ENCODE measurements around the gene LAMB4. TPM values are rescaled to one million over a fixed set of nuclear protein-coding genes. Genes with fewer than 3 reads are reported as not detected.

The LAMB4 gene
- total and polyA plus RNA-seq, 2 of the 4 experiments (the other 2 are of a cell fraction), result 0.12 to 0.18 TPM

DNA sequence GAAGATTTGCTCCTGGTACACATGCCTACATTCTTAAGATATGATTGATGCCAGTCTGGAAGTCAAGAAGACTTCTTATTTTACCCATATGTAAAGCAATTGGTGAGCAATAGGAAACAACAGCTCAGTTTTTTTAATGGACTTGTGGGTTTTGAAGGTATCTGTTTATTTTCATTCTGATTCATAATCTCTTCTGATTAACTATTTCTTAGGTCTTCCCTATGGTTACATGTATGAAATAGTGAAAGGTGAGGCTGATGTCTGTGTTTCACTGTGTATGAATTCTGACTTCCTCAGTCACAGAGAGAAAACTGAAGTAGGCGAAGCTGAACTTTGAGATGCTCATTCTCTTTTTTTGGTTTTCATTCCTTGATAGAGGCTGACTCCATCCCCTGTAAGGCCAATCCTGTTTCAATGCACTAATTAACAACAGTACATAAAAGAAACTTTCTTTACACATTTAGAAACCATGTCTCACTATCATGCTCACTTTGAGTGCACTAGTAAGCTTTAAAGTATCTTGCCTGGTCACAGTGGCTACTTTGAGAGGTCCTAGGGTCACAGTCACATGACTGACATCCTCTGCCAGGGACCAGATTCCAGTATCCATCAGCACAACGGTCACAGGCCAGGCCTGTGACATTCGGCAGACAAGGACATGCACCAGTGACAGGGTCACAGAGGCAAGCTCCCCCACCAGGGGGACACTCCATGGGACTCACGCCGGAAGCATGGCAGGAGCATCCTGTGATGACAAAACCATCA lies 67.7 kb downstream of the LAMB4 start (continued):
- TF ChIP-seq, protein P1, sequence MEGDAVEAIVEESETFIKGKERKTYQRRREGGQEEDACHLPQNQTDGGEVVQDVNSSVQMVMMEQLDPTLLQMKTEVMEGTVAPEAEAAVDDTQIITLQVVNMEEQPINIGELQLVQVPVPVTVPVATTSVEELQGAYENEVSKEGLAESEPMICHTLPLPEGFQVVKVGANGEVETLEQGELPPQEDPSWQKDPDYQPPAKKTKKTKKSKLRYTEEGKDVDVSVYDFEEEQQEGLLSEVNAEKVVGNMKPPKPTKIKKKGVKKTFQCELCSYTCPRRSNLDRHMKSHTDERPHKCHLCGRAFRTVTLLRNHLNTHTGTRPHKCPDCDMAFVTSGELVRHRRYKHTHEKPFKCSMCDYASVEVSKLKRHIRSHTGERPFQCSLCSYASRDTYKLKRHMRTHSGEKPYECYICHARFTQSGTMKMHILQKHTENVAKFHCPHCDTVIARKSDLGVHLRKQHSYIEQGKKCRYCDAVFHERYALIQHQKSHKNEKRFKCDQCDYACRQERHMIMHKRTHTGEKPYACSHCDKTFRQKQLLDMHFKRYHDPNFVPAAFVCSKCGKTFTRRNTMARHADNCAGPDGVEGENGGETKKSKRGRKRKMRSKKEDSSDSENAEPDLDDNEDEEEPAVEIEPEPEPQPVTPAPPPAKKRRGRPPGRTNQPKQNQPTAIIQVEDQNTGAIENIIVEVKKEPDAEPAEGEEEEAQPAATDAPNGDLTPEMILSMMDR (conservative IDR thresholded peaks at IDR 0.05; ENCODE audit: low read depth, low read length), result no peak

DNA sequence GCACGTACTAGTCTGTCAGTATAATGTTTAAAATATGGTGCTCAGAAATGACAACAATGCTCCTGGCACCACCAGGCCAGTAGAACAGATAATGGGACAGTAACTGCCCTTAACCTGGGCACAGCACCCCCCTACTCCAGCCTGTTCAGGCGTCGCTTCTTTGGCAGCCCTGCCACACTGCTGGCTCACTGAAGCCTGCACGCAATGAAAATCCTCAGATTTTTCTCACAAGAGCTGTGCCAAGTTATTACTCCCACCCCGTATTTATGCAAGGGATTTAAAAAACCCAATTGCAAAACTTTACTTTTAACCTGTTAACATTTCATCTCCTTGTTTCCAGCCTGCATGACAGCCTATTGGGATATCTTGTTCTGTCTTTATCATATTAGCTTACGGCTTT lies 70.6 kb downstream of the LAMB4 start:
- POLR2A ChIA-PET (ENCODE audit: unreplicated experiment), result no interaction called here
- no peaks in the 10 kb centered on the region for H4K20me1 ChIP-seq (ENCODE audit: insufficient read depth, low read length)
- in situ Hi-C loops (cut with MboI; ENCODE audit: low sequenced_read_pairs), result no loop called here
- no peak overlapping the region for H3K56ac ChIP-seq (ENCODE audit: extremely low read depth, insufficient read depth, low read length)
- no peaks in the 10 kb centered on the region for H3K27me3 ChIP-seq (ENCODE audit: control insufficient read depth, insufficient read depth, low read length)
- no peak overlapping the region for H3K23ac ChIP-seq (ENCODE audit: low read depth, low read length)
- H3K36me3 ChIP-seq (ENCODE audit: control insufficient read depth, insufficient read depth, low read length), result no peaks in the 10 kb centered on the region
- no peaks in the 10 kb centered on the region for H3K79me1 ChIP-seq (ENCODE audit: low read depth in 1 of 2, low read length in 2 of 2)
- H2BK5ac ChIP-seq (ENCODE audit: low read depth, low read length, poor library complexity, severe bottlenecking), result no peak overlapping the region
- H2AK5ac ChIP-seq (ENCODE audit: low read depth, low read length), result no peak overlapping the region
- intact Hi-C loops (cut with micrococcal nuclease), result no loop called here
- no peak for DNase-seq
- H4K91ac ChIP-seq (ENCODE audit: insufficient read depth, low read depth, low read length), result no peak overlapping the region
- no peak overlapping the region for H3K18ac ChIP-seq (ENCODE audit: low read depth, low read length)
- H2BK20ac ChIP-seq (ENCODE audit: low read depth, low read length), result no peak overlapping the region
- no peaks in the 10 kb centered on the region for H3K9me3 ChIP-seq (ENCODE audit: control insufficient read depth, insufficient read depth, low read length)
- 66% methylated on average over 3 of the region's 6 CpGs; no CpG with 5 or more reads in 1 of the 2 experiments for WGBS, 2 experiments (ENCODE audit: extremely low coverage in 2 of 2, insufficient read length in 1 of 2)
- H2BK120ac ChIP-seq (ENCODE audit: low read depth, low read length), result no peak overlapping the region
- peaks cover 6% of the 10 kb centered on the region for H3K9me1 ChIP-seq (ENCODE audit: insufficient read depth, low read length)
- H4K5ac ChIP-seq (ENCODE audit: low read depth, low read length), result no peak overlapping the region
- H3K27ac ChIP-seq (ENCODE audit: insufficient read depth, low read length), result no peak overlapping the region
- no peak overlapping the region for H2BK15ac ChIP-seq (ENCODE audit: low read depth, low read length)
- no peak overlapping the region for H3K4me3 ChIP-seq (ENCODE audit: insufficient read depth, low read depth, low read length)
- H3K14ac ChIP-seq (replicated peaks; ENCODE audit: low read depth, low read length), result no peak overlapping the region
- no peak overlapping the region for H3K9ac ChIP-seq (ENCODE audit: low read depth, low read length)
- no peak overlapping the region for H2AK9ac ChIP-seq (replicated peaks; ENCODE audit: low read depth, low read length, poor library complexity)
- CTCF ChIA-PET, result interaction anchor here (0.8 kb wide), 1 partner anchor 20 kb away, joined by 3 read pairs; no protein-coding TSS in a partner anchor
- BruUV-seq (replicated peaks), result no TSS peak
- H4K8ac ChIP-seq (ENCODE audit: low read depth in 2 of 2, low read length in 2 of 2), result no peak overlapping the region
- no peak overlapping the region for H2AFZ ChIP-seq (replicated peaks; ENCODE audit: low read length, poor library complexity)
- no peaks in the 10 kb centered on the region for H3K4me1 ChIP-seq (ENCODE audit: control insufficient read depth, insufficient read depth, low read length)
- no peak overlapping the region for H3K4ac ChIP-seq (ENCODE audit: low read depth, low read length)
- dilution Hi-C loops (cut with HindIII; ENCODE audit: low sequenced_read_pairs, unreplicated experiment), result no loop called here
- no peak overlapping the region for H3K4me2 ChIP-seq (ENCODE audit: low read depth, low read length)
- no peak for ATAC-seq (ENCODE audit: low read depth)
- TF ChIP-seq MAZ (IDR thresholded peaks at IDR 0.05; ENCODE audit: borderline replicate concordance, low read depth, low read length), result no peak
- TF ChIP-seq FOS (IDR thresholded peaks at IDR 0.05; ENCODE audit: low read depth, low read length), result no peak
- no peak for TF ChIP-seq CEBPB (IDR thresholded peaks at IDR 0.05; ENCODE audit: low read depth, low read length)
- TF ChIP-seq, protein P2, sequence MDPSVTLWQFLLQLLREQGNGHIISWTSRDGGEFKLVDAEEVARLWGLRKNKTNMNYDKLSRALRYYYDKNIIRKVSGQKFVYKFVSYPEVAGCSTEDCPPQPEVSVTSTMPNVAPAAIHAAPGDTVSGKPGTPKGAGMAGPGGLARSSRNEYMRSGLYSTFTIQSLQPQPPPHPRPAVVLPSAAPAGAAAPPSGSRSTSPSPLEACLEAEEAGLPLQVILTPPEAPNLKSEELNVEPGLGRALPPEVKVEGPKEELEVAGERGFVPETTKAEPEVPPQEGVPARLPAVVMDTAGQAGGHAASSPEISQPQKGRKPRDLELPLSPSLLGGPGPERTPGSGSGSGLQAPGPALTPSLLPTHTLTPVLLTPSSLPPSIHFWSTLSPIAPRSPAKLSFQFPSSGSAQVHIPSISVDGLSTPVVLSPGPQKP (IDR thresholded peaks at IDR 0.05; ENCODE audit: borderline replicate concordance, low read depth, low read length), result no peak
- no peak for TF ChIP-seq POLR2A (IDR thresholded peaks at IDR 0.05; ENCODE audit: low read depth, low read length)
- TF ChIP-seq MXI1 (IDR thresholded peaks at IDR 0.05; ENCODE audit: borderline replicate concordance, low read depth, low read length), result no peak
- TF ChIP-seq RCOR1 (IDR thresholded peaks at IDR 0.05; ENCODE audit: insufficient replicate concordance, low read length), result no peak
- no peak for TF ChIP-seq NFE2L2 (IDR thresholded peaks at IDR 0.05; ENCODE audit: low read depth, low read length)
- TF ChIP-seq RAD21 (IDR thresholded peaks at IDR 0.05; ENCODE audit: low read length), result no peak
- TF ChIP-seq, protein P1 (conservative IDR thresholded peaks at IDR 0.05; ENCODE audit: low read depth, low read length), result no peak
- TF ChIP-seq BHLHE40 (IDR thresholded peaks at IDR 0.05; ENCODE audit: low read depth, low read length), result no peak
